ENCODE results near the gene WDR90.

DNA sequence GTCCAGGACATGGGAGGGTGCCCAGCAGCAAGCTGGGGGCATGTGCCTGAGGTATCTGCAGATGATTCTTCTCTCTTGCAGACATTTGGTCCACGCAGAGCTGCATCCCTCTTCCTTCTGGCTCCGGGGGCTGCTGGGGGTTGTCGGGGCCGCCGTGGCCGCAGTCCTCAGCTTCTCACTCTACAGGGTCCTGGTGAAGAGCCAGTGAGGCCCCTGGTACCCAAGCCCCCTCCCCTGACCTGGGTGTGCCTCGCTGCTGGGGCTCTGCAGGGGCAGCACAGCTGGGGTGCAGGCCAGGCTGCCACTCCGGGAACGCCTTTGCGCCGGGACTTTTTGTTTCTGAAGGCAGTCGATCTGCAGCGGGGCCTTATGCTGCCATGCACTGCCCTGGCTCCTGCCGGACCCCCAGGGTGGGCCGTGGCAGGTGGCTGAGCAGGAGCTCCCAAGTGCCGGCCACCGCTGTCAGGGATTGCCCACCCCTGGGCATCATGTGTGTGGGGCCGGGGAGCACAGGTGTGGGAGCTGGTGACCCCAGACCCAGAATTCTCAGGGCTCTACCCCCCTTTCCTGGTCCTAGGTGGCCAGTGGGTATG lies 24.3 kb downstream of the WDR90 start:
- TF ChIP-seq EZH2 (IDR thresholded peaks at IDR 0.05; ENCODE audit: insufficient read depth, poor library complexity, severe bottlenecking) (no peak), EZH2phosphoT487 (IDR thresholded peaks at IDR 0.05; ENCODE audit: insufficient read depth, low read depth) (no peak)

Measured in GM23248 (cell line).